Measurements from ENCODE around the gene SPATA32.

Gene SPATA32

GRCh38 chr17:45228763-45229539, 32.9 kb downstream of the SPATA32 start:
- Histone ChIP-seq H3K27ac (ENCODE audit: low read length) (peak overlapping the region; percentile 95), H3K36me3 (ENCODE audit: insufficient read depth, low read length) (peaks cover 48% of the 10 kb centered on the region), H2AFZ (ENCODE audit: low read depth, low read length) (no peak overlapping the region), H3K27me3 (ENCODE audit: insufficient read depth, low read length, poor library complexity) (no peaks in the 10 kb centered on the region), H3K9me3 (ENCODE audit: insufficient read depth, low read length, severe bottlenecking) (no peaks in the 10 kb centered on the region), H3K4me1 (ENCODE audit: insufficient read depth, low read length) (peaks cover 66% of the 10 kb centered on the region), H3K9ac (ENCODE audit: low read depth, low read length) (peak overlapping the region; percentile 93; the same call in 1 of the 2 replicates), H3K4me2 (ENCODE audit: insufficient read depth, low read length) (peak overlapping the region; percentile 86; the same call in 1 of the 2 replicates), H3K4me3 (ENCODE audit: low read depth in 1 of 2, low read length in 2 of 2) (no peak overlapping the region), H3K79me2 (ENCODE audit: insufficient read depth, low read length) (peaks cover 96% of the 10 kb centered on the region), H4K20me1 (ENCODE audit: insufficient read depth, low read length) (peaks cover 54% of the 10 kb centered on the region)
- DNase-seq (peak; percentile 54), ATAC-seq (ENCODE audit: insufficient read depth, low read depth) (no peak)
- TF ChIP-seq EZH2 (IDR thresholded peaks at IDR 0.05; ENCODE audit: borderline replicate concordance, low read depth, low read length, severe bottlenecking) (no peak), CTCF (IDR thresholded peaks at IDR 0.05; ENCODE audit: borderline replicate concordance, extremely low read depth, low read length, poor library complexity, severe bottlenecking) (no peak)

GRCh38 chr17:45227926-45228762, 33.8 kb downstream of the SPATA32 start:
- peak overlapping the region; percentile 86; the same call in 1 of the 2 replicates for H3K4me2 ChIP-seq (ENCODE audit: insufficient read depth, low read length)
- H2AFZ ChIP-seq (ENCODE audit: low read depth, low read length), result no peak overlapping the region
- H3K4me3 ChIP-seq (ENCODE audit: low read depth in 1 of 2, low read length in 2 of 2), result no peak overlapping the region
- peaks cover 74% of the 10 kb centered on the region for H3K4me1 ChIP-seq (ENCODE audit: insufficient read depth, low read length)
- peaks cover 53% of the 10 kb centered on the region for H4K20me1 ChIP-seq (ENCODE audit: insufficient read depth, low read length)
- TF ChIP-seq EZH2 (IDR thresholded peaks at IDR 0.05; ENCODE audit: borderline replicate concordance, low read depth, low read length, severe bottlenecking), result no peak
- no peak for TF ChIP-seq CTCF (IDR thresholded peaks at IDR 0.05; ENCODE audit: borderline replicate concordance, extremely low read depth, low read length, poor library complexity, severe bottlenecking)
- H3K36me3 ChIP-seq (ENCODE audit: insufficient read depth, low read length), result peaks cover 44% of the 10 kb centered on the region
- peaks cover 97% of the 10 kb centered on the region for H3K79me2 ChIP-seq (ENCODE audit: insufficient read depth, low read length)
- peak overlapping the region; percentile 93 for H3K9ac ChIP-seq (ENCODE audit: low read depth, low read length)
- H3K9me3 ChIP-seq (ENCODE audit: insufficient read depth, low read length, severe bottlenecking), result no peaks in the 10 kb centered on the region
- ATAC-seq (ENCODE audit: insufficient read depth, low read depth) (no peak), DNase-seq (no peak)
- no peaks in the 10 kb centered on the region for H3K27me3 ChIP-seq (ENCODE audit: insufficient read depth, low read length, poor library complexity)
- peak overlapping the region; percentile 95 for H3K27ac ChIP-seq (ENCODE audit: low read length)

GRCh38 chr17:45227101-45227925, 34.6 kb downstream of the SPATA32 start:
- DNase-seq (no peak), ATAC-seq (ENCODE audit: insufficient read depth, low read depth) (no peak)
- H3K27ac ChIP-seq (ENCODE audit: low read length), result peak overlapping the region; percentile 95
- no peak overlapping the region for H2AFZ ChIP-seq (ENCODE audit: low read depth, low read length)
- peak overlapping the region in 1 of 2 experiments; percentile 69; a peak in 1 of 4 replicates for H3K4me3 ChIP-seq (ENCODE audit: low read depth in 1 of 2, low read length in 2 of 2)
- H3K9ac ChIP-seq (ENCODE audit: low read depth, low read length), result peak overlapping the region; percentile 93
- H3K36me3 ChIP-seq (ENCODE audit: insufficient read depth, low read length), result peaks cover 38% of the 10 kb centered on the region
- peaks cover 46% of the 10 kb centered on the region for H4K20me1 ChIP-seq (ENCODE audit: insufficient read depth, low read length)
- H3K79me2 ChIP-seq (ENCODE audit: insufficient read depth, low read length), result peaks cover 98% of the 10 kb centered on the region
- TF ChIP-seq CTCF (IDR thresholded peaks at IDR 0.05; ENCODE audit: borderline replicate concordance, extremely low read depth, low read length, poor library complexity, severe bottlenecking) (no peak), EZH2 (IDR thresholded peaks at IDR 0.05; ENCODE audit: borderline replicate concordance, low read depth, low read length, severe bottlenecking) (no peak)
- H3K4me1 ChIP-seq (ENCODE audit: insufficient read depth, low read length), result peaks cover 81% of the 10 kb centered on the region
- H3K27me3 ChIP-seq (ENCODE audit: insufficient read depth, low read length, poor library complexity), result no peaks in the 10 kb centered on the region
- peak overlapping the region; percentile 86 for H3K4me2 ChIP-seq (ENCODE audit: insufficient read depth, low read length)
- H3K9me3 ChIP-seq (ENCODE audit: insufficient read depth, low read length, severe bottlenecking), result no peaks in the 10 kb centered on the region

Data from DND-41 (cell line).